Vagina (tissue), 2 donors: ENCODE measurements around the gene CAPN12. TPM values are rescaled to one million over a fixed set of nuclear protein-coding genes. Genes with fewer than 3 reads are reported as not detected.
A peak's percentile ranks its signal among the peaks of the same experiment; 100 is the strongest.

ENCODE experiments used
- DNase-seq, 2 donors: peaks; one replicate each; pipeline ENCODE4 v3.0.0-alpha.2; 2017; ENCODE audit errors: extremely low spot score in 2 of 2
- H3K27ac ChIP-seq: fragments of 200-600 bp; sonication (generic); one replicate; pipeline ENCODE4 v1.5.1; 2019
- H3K27me3 ChIP-seq: fragments of 200-600 bp; sonication (generic); one replicate; pipeline ENCODE4 v1.5.1; 2019
- H3K36me3 ChIP-seq, 2 donors: fragments of 200-600 bp; sonication (generic); one replicate each; pipeline ENCODE4 v1.5.1; 2017 to 2019
- H3K4me1 ChIP-seq: fragments of 200-600 bp; sonication (generic); one replicate; pipeline ENCODE4 v1.5.1; 2019
- H3K4me3 ChIP-seq, 2 donors: fragments of 200-600 bp; sonication (generic); 1 replicate in 1 of 2; 2 replicates in 1 of 2; pipeline ENCODE4 v1.5.1; 2016 to 2019
- H3K9me3 ChIP-seq: fragments of 200-600 bp; sonication (generic); one replicate; pipeline ENCODE4 v1.5.1; 2019
- POLR2A ChIP-seq, 2 donors: fragments of 450-650 bp; IDR thresholded peaks; one replicate each; pipeline ENCODE4 v1.6.1; 2017; ENCODE audit warnings: antibody characterized with exemption in 2 of 2, mild to moderate bottlenecking in 2 of 2, moderate library complexity in 2 of 2
- POLR2AphosphoS5 ChIP-seq, 2 donors: sonication (generic); formaldehyde crosslinking; IDR thresholded peaks; one replicate each; pipeline ENCODE4 v1.9.0; 2017; ENCODE audit warnings: antibody characterized with exemption in 2 of 2, mild to moderate bottlenecking in 2 of 2, low read depth in 1 of 2; ENCODE audit not compliant: insufficient read depth in 1 of 2
- intact Hi-C: fragments of 100-400 bp; cut with DNase I; formaldehyde crosslinking; loops from one replicate; pipeline ENCODE4 v1.15.1; 2023
- total RNA-seq: library from RNA; depleted of rRNA; stranded (reverse); fragments of >200 nt; gene quantifications from one replicate; pipeline ENCODE4 v1.2.3, GENCODE V29; 2016
- TF ChIP-seq, protein P1 (sequence below), 3 experiments: fragments of 450-650 bp in 2 of 3; fragments of 200-600 bp in 1 of 3; sonication (generic) in 1 of 3; IDR thresholded peaks; one replicate each; pipeline ENCODE4 v1.5.1; 2017 to 2019; ENCODE audit warnings: antibody characterized with exemption in 3 of 3, mild to moderate bottlenecking in 2 of 3, moderate library complexity in 2 of 3

Gene CAPN12
- total RNA-seq, 1 donor from 2014 or later, result 9.6 TPM

DNA sequence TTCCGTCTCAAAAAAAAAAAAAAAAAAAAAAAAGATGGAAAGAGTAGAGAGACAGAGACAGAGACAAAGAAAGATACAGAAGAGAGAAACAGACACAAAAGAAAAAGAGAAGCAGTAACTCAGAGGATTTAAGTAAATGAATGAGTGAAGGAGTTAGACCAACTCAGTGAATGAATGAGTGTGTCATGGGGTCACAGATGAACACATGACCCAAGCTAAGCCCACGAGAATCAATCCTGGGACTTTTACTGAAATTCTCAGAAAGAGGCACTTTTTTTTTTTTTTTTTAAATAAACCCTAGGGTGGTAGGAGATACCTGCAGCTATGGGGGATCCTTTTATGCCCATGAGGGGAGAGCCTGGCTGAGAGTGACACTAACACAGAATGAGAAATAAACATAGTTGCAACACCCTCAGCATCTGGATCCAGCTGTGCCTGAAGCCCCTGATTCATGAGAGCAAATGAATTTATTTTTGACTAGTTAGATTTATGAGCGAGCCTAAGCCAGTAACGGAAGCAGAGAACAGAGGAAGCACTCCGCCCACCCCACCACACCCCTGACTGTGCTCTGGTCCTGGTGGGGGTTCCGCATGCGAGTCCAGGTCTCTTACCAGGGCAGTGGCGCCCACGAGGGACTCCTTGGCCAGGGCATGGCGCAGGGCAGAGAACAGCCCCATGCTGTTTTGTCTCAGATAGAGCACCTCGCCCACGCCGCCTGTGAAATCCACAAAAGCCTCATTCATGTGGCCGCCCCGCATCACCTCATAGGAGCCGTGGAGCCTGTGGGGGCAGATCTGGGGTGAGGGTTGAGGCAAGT, 4.6 kb downstream of the CAPN12 start:
- no peaks in the 10 kb centered on the region for H3K27me3 ChIP-seq
- H3K4me3 ChIP-seq, result no peak overlapping the region
- no peaks in the 10 kb centered on the region for H3K9me3 ChIP-seq
- no peak overlapping the region for H3K27ac ChIP-seq
- TF ChIP-seq, protein P1, sequence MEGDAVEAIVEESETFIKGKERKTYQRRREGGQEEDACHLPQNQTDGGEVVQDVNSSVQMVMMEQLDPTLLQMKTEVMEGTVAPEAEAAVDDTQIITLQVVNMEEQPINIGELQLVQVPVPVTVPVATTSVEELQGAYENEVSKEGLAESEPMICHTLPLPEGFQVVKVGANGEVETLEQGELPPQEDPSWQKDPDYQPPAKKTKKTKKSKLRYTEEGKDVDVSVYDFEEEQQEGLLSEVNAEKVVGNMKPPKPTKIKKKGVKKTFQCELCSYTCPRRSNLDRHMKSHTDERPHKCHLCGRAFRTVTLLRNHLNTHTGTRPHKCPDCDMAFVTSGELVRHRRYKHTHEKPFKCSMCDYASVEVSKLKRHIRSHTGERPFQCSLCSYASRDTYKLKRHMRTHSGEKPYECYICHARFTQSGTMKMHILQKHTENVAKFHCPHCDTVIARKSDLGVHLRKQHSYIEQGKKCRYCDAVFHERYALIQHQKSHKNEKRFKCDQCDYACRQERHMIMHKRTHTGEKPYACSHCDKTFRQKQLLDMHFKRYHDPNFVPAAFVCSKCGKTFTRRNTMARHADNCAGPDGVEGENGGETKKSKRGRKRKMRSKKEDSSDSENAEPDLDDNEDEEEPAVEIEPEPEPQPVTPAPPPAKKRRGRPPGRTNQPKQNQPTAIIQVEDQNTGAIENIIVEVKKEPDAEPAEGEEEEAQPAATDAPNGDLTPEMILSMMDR (IDR thresholded peaks at IDR 0.05), result no peak
- TF ChIP-seq POLR2AphosphoS5 (IDR thresholded peaks at IDR 0.05; ENCODE audit: insufficient read depth in 1 of 2, low read depth in 1 of 2) (no peak), POLR2A (IDR thresholded peaks at IDR 0.05) (no peak)
- no peak for DNase-seq
- intact Hi-C loops, result no loop called here
- peaks cover 32% of the 10 kb centered on the region for H3K4me1 ChIP-seq
- no peaks in the 10 kb centered on the region for H3K36me3 ChIP-seq

DNA sequence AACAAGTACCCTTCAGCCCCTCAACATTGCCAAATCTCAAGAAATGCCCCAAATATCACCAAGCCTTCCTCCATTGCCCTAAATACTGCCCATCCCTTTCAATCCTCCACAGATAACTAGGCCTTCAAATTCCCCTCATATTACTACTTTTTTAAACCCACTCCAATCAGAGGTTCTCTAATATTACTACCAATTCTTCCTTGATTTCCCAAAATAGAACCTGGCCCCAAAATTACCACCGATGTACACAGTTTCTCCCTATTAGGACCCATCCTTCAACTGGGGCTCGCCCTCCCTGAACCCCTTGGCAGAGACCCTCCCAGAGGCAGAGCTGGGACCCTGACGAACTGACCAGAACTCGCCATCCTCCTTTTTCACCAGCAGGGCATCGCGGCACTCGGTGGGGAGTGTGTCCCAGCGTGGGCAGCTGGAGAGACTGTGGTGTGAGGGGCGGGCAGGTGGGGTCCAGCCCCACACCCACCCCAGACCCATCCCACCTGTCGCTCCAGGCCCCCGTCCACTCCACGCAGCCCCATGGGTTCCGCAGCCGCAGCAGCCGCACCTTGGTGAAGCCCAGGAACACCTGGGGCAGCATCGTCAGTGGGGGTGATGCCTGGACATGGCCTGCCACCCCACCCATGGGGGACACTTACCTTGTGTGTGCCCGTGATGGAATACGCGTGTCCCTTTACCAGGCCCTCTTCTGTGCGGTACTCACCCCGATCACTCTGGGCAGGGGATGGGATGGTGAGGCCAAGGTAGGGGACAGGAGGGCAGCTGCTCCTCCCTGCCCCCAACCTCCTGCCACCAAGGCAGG, 6.1 kb downstream of the CAPN12 start:
- H3K27me3 ChIP-seq, result no peaks in the 10 kb centered on the region
- intact Hi-C loops, result no loop called here
- no peaks in the 10 kb centered on the region for H3K36me3 ChIP-seq
- TF ChIP-seq POLR2AphosphoS5 (IDR thresholded peaks at IDR 0.05; ENCODE audit: insufficient read depth in 1 of 2, low read depth in 1 of 2) (no peak), POLR2A (IDR thresholded peaks at IDR 0.05) (no peak)
- no peak overlapping the region for H3K4me3 ChIP-seq
- no peak overlapping the region for H3K27ac ChIP-seq
- peaks cover 42% of the 10 kb centered on the region for H3K4me1 ChIP-seq
- no peaks in the 10 kb centered on the region for H3K9me3 ChIP-seq
- DNase-seq, result peak in 1 of 2 donors; percentile 84

DNA sequence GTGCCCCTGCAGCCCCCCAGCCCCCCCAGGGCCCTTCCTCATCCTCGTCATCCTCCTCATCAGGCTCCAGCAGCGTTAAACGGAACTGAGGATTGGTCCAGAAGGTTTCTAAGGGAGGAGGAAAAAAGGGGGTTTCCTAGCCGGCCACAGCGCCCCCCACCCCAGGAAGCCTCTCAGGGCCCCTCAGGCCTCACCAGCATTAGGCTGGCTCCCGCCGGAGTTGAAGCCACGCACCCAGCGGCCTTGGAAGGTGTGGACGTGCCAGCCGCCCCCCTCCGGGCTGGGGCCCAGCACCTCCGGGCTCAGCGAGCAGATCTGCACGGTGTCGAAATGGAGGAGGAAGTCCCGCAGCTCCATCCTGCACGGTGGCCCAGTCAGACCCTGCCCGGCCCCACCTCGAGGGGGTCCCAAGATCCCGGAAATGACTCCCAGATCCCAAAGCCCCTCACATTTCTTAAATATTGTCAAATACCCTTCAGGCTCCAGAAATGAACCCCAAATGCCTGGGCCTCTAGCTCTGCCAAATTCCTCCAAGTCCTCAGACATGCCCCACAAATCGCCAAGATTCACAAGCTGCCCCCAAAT, 6.9 kb downstream of the CAPN12 start:
- H3K9me3 ChIP-seq, result no peaks in the 10 kb centered on the region
- no peaks in the 10 kb centered on the region for H3K27me3 ChIP-seq
- H3K4me1 ChIP-seq, result peaks cover 44% of the 10 kb centered on the region
- TF ChIP-seq, protein P1 (IDR thresholded peaks at IDR 0.05), result no peak
- no peak for TF ChIP-seq POLR2AphosphoS5 (IDR thresholded peaks at IDR 0.05; ENCODE audit: insufficient read depth in 1 of 2, low read depth in 1 of 2)
- H3K27ac ChIP-seq, result no peak overlapping the region
- H3K4me3 ChIP-seq, result peak overlapping the region in 1 of 2 donors; percentile 13
- intact Hi-C loops, result no loop called here
- H3K36me3 ChIP-seq, result no peaks in the 10 kb centered on the region
- no peak for DNase-seq

DNA sequence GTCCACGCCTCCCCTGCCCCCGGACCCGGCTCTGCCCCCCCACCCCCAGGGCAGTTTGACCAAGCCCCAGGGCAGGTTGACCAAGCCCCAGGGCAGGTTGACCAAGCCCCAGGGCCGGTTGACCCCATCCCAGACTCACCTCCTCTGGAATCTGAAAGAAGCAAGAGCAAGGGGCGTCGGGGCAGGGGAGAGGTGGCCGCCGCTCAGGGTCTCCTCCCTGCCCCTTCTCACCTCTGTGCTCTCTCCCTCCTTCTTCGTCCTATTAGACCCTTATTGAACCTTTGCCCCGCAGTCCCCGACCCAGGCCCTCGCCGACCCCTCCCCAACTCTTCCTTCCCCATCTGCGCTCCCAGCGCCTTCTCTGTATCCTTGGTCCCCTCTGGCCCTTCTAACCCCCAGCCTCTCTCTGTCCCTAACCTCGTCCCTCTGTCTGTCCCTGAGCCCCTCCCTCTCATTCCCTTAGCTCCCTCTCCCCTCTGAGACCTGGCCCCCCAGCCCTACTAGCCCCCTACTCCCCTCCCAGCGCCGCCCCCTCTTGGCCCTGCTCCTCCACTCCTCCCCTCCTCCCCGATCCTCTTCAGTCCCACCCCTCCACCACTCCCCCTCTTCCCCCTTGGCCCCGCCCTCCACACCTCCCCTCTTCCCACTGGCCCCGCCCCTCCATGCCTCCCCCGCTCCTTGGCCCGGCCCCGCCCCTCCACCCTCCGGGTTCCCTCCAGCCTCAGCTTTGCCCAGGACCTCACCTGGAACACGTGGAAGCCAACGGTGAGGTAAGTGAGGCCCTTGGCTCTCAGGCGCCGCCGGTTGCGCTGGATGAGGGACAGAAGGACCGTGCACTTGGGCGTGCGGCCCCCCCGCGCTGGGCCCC, 7.6 kb downstream of the CAPN12 start:
- H3K36me3 ChIP-seq, result no peaks in the 10 kb centered on the region
- peaks cover 44% of the 10 kb centered on the region for H3K4me1 ChIP-seq
- no peak for TF ChIP-seq POLR2A (IDR thresholded peaks at IDR 0.05)
- TF ChIP-seq, protein P1 (IDR thresholded peaks at IDR 0.05), result no peak
- no peaks in the 10 kb centered on the region for H3K9me3 ChIP-seq
- intact Hi-C loops, result no loop called here
- peak overlapping the region; percentile 43 to 47 for H3K4me3 ChIP-seq
- no peaks in the 10 kb centered on the region for H3K27me3 ChIP-seq
- peak overlapping the region; percentile 53 for H3K27ac ChIP-seq
- DNase-seq, result peak in 1 of 2 donors; percentile 86

DNA sequence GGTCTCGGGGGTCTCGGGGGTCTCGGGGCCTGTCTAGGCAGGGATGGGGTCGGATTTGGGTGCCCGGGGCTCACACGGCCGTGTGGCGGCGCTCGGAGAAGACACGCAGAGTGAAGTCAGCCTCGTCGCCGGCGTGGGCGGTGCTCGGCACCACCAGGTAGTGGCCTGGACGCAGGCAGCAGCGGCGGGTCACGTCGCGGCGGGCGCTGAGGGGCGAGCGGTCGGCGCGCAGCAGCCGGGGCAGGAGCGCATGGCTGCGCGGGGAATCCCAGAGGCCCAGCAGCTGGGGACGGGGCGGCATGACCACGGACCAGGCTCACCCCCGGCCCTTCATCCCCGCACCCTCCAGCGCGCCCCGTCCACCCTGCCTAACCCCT, 8.2 kb downstream of the CAPN12 start:
- DNase-seq, result no peak
- Histone ChIP-seq H3K27ac (peak overlapping the region; percentile 53), H3K4me3 (peak overlapping the region; percentile 43 to 47), H3K9me3 (no peaks in the 10 kb centered on the region), H3K27me3 (no peaks in the 10 kb centered on the region), H3K36me3 (no peaks in the 10 kb centered on the region), H3K4me1 (peaks cover 44% of the 10 kb centered on the region)
- intact Hi-C loops, result no loop called here
- TF ChIP-seq POLR2AphosphoS5 (IDR thresholded peaks at IDR 0.05; ENCODE audit: insufficient read depth in 1 of 2, low read depth in 1 of 2) (no peak), POLR2A (IDR thresholded peaks at IDR 0.05) (no peak)
- TF ChIP-seq, protein P1 (IDR thresholded peaks at IDR 0.05), result no peak
